ENCODE results near the gene TEK.
"Not testable (repeated sequence)": the region's sequence is repeated elsewhere in the genome, so short reads cannot be mapped to it uniquely, and the experiment has no call there.

TEK gene

DNA sequence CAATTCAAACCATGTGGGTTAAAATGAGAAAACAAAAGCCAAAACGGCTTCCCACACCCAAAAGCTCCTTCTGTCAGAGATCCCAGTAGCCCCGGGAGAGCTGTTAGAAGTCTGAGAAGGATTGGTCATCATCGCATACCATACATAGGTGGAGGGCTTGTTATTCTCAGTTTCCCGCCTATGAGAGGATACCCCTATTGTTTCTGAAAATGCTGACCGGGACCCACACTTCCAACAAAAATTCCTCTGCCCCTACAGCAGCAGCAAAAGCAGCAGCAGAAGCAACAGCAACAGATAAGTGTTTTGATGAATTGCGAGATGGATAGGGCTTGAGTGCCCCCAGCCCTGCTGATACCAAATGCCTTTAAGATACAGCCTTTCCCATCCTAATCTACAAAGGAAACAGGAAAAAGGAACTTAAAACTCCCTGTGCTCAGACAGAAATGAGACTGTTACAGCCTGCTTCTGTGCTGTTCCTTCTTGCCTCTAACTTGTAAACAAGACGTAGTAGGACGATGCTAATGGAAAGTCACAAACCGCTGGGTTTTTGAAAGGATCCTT is at the start of gene TEK:
TEK (plus strand) TSS at position 245 of the 561 bp plus-strand sequence. CDS start 366 bp downstream, outside the sequence.
- DNase-seq = peak; percentile 55

DNA sequence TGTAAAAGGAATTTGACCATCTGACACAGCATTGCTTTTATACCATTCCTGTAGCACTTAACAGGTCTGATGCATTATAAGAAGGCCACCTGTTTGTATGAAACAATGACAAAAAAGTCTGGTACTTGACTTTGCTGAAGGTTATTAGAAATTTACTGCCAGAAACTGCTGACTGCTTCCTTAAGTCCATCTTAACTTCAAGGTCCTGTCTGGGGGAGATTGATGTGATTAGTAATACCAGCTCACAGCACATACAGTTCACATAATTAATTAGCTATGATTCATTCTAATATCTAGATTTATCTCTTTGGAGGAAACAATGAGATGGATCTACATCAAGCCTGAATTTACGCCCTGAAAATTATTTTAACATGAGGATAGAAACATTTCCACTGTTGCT is 49.6 kb upstream of the TEK start:
- no peak for DNase-seq

DNA sequence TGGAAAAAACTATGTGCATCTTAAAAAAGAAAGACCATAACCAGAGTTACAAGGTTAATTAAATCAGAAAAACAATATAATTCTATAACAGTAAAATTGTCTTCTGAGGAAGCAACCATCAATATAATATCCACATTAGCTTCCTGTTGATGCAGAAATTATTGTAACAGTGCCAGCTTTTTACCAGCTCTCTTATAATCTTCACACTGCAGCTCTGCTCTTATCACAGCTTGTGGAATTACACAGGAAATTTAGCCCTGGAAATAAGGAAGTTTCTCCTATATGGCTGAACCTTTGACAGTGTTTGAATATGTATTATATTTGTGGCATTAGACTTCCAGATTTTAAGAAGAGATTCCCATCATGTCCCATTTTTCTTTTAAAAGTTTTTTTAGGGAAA is 49.1 kb upstream of the TEK start:
- DNase-seq = no peak

DNA sequence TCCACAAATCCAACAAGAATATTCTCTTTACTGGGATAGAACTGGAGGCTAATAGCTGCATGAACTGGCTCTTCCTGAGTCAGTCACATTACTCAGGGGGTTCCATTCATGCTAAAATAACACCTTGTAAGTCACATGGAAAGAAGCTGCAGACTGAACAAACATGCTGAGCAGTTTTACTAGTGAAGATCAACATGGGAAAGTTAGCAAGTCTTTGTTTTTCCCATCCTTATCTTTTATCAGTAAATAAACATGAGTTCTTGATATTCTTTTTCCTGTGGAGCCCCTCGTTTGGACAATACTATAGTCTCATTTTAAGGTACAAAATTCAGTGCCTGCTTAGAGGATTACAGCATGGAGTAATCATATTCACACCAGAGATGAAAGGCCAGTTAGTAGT is 43.7 kb upstream of the TEK start:
- no peak for DNase-seq

DNA sequence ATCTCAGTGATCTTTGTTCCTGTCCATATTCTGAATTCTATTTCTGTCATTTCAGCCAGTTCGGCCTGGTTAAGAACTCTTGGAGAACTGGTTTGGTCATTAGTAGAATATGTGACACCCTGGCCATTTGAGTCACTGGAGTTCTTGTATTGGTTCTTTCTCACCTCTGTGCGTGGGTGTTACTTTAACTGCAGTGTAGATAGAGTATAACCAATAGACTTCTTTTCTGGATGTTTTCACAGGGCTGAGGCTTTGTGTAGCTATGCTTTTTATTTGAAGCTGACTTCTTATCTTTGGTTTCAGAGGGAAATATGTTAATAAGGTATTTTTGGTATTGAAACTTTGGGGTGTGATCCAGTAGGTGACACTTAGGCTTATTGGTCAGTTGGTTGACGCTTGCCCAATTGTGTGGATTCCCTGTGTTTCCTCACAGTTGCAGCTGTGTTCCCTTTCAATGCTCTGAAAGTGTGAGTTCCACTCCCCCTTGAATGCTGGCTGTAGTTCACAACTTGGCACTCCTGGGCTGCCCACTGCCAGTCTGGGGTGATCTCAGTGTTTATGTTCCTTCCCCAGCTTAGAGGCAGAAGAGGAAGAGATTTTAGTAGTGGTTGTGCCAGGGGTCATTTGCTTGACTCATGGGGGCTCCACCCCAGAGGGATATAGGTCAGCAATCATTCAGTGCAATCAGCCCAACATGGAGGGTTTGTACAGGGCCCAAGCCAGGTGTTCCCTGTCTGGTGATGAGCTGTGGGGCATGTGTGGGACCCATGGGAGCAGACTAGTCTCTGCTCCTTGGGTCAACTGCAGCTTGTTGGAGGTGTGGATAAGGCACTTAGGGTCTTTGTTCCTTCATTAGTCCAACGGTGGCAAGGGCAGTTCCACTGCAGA is 34.9 kb upstream of the TEK start:
- DNase-seq = no peak

DNA sequence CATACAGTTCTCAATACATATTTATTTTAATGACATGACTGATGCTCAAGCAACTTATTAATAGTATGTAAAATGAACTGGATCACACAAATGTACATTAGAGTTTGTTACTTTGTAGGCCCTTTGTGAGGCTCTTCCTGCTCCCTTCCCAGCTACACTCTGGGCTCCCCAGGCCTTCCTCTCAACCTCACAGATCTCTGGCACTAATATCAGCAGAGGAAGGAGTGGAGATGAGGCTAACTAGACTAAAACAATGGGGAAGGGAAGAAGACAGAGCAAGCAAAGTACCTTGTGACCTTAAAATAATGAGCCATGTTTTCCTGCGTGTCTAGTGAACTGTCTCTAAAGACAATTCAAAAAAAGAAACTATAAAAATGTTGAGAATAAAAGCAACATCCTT is 30.3 kb upstream of the TEK start:
- no peak for DNase-seq

DNA sequence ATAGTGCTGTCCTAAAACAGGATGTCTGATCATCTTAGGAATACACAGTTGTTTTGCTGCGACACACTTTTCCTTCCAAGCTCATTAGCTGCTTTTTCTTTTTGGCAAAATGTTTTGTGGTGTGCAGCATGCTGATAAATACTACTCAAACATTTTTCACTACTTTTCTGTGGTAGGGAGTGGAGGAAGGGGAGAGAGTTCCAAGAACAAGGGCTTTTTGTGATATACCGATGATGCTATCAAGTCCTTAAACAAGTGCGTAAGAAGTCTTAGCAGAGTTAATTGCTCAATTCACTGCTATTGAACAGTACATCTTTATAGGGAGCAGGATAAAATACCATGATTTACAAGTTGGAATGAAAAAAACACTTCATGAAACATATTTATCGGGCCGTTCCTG is 23.6 kb upstream of the TEK start:
- DNase-seq = no peak

DNA sequence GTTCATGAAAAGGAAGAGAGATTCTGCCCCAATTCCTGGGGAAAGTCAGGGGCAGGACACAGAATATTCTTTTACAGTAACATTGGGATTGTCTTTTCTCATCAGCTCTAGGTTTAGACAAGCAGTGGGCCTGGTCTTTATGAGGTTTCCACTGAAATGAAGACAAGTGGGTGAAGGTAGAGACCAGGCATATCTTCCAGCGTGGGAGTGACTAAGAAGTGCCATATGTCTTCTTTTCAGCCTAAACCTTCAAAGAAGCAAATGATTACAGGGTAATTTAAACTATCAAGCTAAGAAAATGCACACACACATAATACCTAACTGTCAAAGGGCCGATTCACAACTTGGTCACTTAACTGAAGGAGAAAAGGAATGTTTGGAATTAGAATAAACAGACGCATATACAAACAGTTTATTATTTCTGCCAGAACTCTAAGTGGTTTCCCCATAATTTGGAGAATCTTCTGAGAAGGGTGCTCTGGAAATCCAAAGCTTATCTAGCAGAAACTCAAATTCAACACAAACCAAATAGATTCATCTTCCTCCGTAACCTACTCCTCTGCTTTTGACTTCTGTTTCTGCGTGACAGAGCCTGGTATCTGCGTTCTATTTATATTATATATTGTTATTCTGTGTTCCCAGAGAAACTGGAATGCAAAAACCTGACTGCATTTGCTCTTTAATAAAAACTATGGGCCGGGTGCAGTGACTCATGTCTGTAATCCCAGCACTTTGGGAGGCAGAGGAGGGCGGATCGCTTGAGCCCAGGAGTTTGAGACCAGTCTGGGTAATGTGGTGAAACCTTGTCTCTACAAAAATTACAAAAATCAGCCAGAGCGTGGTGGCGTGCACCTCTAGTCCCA is 22.0 kb upstream of the TEK start:
- DNase-seq = no peak

DNA sequence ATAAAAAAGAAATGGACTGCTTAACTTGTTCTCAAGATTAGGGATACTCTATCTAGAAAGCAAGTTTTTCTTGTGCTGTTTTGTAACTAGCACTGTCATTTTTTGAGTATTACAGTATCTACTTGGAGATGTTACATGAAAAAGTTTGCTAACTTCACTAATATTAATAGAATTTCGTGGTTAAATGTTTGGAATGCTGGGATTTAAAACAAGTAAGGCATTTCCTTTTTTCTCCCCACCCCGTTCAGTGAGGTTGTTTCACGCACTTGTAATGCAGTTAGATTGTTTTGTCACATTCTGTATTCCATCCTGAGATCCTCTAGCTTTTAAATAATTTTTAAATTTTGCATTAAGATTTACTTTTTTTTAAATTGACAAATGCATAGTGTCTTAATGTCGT is 20.0 kb upstream of the TEK start:
- DNase-seq = no peak

DNA sequence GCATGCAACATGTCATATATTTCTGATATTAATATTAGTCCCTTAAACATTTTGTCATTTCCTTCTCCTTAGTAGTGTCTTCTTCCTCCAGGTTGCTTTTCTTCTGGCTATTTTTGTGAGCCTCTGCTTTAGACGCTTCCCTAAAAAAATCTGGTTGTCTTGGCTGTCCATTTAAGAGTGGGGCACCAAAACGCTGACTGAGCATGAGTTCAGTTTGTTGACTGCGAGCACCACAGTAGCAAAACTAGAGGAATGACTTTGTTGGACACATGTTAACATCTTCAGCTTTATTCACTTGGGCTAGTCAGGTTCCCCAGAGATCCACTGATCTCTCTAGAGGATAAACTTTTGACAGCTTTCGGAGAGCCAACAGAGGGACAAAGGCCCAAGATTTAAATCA is 19.3 kb upstream of the TEK start:
- no peak for DNase-seq

DNA sequence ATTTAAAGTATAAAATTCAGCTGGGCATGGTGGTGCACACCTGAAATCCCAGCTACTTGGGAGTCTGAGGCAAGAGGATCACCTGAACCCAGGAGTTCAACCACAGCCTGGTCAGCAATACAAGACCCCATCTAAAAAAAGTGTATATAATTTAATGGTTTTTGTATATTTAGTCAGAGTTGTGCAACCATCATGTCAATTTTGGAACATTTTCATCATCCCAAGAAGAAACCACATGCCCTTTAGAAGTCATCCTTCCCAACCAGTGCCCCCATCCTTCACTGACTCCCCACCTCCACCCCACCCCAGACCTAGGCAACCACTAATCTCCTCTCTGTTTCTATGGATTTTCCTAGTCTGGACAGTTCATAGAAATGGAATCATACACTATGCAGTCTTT is 18.8 kb upstream of the TEK start:
- DNase-seq = no peak

DNA sequence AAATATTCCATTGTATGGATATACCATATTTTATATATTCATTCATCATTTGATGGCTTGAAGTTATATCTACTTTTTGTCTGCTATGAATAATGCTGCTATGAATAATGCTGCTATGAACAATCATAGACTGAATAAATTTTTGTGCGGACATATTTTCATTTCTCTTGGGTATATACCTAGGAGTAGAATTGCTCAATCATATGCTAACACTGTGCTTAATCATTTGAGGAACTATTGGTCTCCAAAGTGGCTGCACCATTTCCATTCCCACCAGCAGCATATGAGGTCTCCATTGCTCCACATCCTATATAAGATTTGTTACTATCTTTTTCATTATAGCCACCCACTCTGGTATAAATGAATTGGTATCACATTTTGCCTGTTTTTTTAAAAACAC is 18.3 kb upstream of the TEK start:
- no peak for DNase-seq

DNA sequence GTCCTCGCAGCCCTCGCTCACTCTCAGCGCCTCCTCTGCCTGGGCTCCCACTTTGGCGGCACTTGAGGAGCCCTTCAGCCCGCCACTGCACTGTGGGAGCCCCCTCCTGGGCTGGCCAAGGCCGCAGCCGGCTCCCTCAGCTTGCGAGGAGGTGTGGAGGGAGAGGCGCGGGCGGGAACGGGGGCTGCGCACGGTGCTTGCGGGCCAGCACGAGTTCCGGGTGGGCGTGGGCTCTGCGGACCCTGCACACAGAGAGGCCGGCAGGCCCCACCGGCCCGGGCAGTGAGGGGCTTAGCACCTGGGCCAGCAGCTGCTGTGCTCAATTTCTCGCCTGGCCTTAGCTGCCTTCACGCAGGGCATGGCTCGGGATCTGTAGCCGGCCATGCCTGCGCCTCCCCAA is 16.5 kb upstream of the TEK start:
- not testable (repeated sequence) for DNase-seq

DNA sequence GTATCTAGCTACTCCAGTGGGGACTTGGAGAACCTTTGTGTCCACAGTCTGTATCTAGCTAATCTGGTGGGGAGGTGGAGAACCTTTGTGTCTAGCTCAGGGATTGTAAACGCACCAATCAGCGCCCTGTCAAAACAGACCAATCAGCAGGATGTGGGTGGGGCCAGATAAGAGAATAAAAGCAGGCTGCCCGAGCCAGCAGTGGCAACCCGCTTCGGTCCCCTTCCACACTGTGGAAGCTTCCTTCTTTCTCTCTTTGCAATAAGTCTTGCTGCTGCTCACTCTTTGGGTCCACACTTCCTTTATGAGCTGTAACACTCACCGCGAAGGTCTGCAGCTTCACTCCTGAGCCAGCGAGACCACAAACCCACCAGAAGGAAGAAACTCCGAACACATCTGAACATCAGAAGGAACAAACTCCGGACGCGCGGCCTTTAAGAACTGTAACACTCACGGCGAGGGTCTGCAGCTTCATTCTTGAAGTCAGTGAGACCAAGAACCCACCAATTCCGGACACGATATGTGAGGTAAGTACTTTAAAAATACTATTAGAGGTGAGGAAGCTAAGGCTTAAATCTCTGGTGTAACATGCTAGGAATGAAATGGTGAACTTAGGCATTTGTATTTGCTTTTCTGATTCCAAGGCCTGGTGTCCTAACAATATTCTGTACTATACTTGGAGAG is 15.5 kb upstream of the TEK start:
- DNase-seq = not testable (repeated sequence)

DNA sequence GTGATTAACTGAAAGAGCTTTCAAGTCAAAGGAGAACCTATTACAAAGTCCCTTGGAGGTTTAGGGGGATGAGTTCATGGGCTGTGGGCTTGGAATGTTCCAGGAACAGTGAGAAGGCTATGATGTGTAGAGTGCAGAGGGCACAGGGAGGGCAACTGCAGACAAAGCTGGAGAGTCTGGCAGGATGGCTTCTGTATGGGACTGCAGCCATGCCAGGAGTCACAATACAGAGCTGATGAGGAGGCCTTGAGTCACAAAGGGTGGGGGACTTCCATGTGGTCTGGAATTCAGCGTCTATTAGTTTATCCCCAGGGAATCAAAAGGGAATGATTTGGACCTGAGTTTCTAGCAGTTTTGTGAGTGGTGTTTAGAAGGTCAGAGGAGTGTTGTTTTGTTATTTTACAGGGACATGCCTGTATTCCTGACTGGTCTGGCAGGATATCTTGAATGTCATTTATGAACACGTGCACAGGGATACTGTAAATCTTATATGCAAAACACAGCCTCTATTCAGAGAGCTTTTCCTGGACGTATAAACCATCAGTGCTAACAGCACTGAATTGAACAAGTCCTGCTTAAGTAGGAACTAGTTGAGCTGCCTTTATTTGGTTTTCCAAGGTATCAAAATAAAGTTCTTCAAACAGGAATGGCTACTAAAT is 14.3 kb upstream of the TEK start:
- DNase-seq = no peak

DNA sequence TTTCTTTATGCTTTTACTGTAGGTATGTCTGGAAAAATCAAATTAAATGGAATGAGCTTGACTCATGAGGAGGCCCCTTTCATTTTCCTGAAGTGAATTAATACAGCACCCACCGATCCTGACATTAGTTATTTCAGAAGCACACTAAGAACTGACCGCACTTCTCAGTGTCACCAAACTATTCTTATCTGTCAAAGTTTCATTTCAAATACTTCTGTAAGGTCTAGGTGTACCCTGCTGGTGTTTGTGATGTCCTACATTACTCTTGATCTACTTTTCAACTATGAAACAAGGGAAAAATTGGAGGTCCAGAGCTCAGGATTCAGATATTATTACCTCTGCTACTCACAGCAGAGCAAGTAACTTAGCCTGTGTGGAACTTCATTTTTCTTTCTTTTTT is 1.8 kb upstream of the TEK start:
- DNase-seq = no peak

DNA sequence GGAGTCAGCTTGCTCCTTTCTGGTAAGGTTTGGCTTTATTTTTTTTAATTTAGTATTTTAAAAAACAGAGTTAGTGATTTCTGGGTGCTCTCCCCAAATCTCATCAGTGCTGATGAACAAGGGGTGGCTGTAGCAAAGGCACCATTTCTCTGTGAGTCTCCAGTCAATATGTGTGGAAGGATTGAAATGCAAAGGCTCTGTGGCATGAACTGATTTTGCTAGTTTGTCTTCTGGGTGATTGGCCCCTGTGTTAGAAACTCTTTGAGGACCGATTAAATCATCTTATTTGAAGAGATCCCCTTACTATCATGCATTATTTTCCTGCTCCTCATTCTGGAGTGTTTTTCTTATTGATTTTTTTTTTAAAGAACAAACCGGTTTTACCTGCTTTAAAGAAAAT is 596 bp downstream of the TEK start:
- DNase-seq = no peak

DNA sequence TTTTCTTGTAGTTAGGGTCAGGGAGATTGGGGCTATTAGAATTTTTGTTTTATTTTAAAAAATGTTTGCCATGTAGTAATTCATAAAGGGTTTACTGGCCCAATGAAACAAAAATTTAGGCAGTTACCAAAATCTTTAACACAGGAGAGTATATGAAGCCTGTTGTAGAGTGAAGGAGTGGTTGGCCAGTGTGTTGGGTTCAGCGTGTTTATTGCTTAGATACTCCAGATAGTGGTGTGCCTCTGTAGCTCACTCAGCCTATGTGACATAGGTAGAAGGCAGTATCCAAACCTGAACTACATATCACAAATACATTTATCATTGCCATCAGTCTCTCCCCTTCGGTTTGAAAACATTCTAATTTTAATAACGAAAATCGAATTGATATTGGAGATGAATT is 1.2 kb downstream of the TEK start:
- no peak for DNase-seq

DNA sequence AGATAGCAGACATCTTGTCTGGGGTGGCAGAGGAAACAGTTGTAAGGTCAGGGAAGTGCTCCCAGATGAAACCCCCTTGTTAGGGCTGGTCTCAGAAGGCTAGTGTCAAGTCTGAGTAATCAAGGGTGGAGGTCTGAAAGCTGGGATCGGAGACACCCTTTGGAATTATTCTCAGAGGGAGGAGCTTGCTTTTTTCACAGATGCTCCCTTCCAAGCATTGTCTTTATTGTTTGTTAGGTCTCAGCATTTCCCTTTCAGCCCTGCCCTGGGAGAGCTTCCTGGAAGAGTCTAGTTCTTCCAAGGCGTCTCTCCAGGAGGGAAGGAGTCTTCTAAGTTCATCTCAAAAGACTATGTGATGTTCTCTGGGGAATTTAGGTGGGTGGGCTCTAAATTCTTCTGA is 3.2 kb downstream of the TEK start:
- DNase-seq = no peak

DNA sequence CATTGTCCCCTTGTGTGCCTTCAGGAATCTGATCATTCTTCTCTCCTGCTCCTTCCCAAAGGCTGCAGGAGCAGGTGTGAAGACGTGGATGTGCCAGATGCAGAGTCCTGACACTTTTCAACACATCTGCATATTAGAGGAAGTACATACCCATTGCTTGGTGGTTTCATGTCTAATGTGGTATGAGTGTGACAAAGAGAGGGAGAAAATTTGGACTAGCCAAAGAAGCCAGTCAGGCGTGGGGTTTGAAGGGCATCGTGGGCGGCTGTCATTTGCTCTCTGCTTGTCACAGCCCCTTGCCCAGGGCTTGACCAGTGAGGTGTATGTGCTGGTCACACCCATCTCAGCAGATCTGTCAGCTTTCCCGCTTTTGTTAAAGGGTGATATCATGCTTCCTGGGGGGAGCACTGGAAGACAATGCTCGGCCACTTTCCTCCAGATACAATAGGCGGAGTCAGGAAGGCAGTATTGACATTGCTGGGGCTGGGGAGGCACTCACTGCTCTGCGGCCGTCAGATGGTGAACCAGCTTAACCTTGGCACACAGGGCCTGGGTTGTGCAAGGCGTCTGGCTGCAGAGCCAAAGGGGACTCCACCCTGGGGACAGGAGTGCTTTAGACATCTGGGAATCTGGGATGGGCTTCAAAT is 8.6 kb downstream of the TEK start:
- DNase-seq = no peak

DNA sequence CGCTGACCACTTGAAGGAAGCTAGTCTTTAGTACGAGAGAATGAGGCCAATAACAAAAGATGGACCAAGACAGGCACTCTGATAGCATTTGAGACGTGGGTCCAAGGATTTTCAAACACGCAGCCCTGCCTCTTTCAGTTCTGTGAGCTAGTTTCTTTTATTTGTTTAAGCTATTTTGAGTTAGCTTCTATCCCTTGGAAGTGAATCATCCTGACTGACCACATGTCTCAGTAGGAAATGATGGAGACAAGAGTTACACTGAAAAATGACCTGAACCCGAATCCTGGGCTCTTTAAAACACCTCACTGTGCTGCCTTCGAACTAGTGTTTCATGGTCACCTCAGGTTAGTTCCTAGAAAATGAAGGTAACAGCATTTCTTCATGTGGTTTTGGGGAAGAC is 9.9 kb downstream of the TEK start:
- DNase-seq = no peak

DNA sequence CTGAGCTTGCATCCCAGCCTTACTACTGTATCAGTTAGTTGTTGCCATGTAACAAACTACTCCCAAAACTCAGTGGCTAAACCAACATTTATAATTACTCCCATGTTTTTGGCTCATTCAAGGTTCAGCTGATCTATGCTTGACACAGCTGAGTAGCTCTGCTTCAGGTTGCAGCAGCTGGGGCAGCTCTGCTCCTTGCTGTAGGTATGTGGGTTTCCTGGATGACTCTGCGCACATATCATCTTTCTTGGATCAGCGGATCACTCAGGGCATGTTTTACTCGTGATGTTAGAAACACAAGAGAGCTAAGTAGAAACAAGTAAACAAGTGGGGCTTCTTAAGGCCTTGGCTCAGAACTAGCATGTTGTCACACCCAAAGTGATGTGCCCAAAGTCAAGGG is 15.1 kb downstream of the TEK start:
- DNase-seq = no peak

Data from right forelimb (tissue), 1 donor.